ENCODE data around the gene ANKLE2. TPM values are rescaled to one million over a fixed set of nuclear protein-coding genes. Genes with fewer than 3 reads are reported as not detected.

ANKLE2 gene
- polyA plus RNA-seq, 1 donor (not counting 4 experiments of a cell fraction or from before 2014, with no cell fraction given), result 109 TPM

DNA sequence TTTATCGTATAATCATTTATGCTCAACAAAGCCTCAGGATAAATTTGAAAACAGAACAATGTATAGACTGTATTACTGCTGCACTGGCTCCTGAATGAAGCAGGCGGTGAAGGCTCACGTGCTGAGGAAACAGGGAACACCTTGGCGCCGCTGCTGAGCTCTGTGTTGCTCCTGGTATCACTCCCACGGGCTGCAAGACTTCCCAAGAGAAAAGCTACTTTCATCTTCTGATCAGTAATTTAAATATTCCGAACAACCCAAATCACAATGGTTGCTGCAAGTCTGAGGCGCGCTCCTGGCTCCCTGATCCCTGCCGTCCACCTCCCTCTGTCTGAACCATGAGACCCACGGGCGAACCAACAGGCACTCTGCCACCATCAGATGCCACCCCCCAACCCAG lies 35.2 kb downstream of the ANKLE2 start:
- H4K20me1 ChIP-seq (ENCODE audit: control insufficient read depth, extremely low read depth, insufficient read depth, low read length), result peaks cover 15% of the 10 kb centered on the region
- no peak for FAIRE-seq
- H3K9me1 ChIP-seq (ENCODE audit: control insufficient read depth, extremely low read depth, insufficient read depth, low read length), result no peaks in the 10 kb centered on the region
- no peak overlapping the region for H3K4me3 ChIP-seq (ENCODE audit: control insufficient read depth in 2 of 3, extremely low read depth in 1 of 3, insufficient read depth in 2 of 3, low read depth in 1 of 3, low read length in 3 of 3)
- no peak overlapping the region for H3K4me2 ChIP-seq (ENCODE audit: control insufficient read depth, extremely low read depth, insufficient read depth, low read depth, low read length)
- H3K27me3 ChIP-seq (ENCODE audit: control insufficient read depth, extremely low read depth, insufficient read depth, low read length), result no peaks in the 10 kb centered on the region
- H3K27ac ChIP-seq (ENCODE audit: control insufficient read depth, insufficient read depth, low read length), result no peak overlapping the region
- TF ChIP-seq, protein P1, sequence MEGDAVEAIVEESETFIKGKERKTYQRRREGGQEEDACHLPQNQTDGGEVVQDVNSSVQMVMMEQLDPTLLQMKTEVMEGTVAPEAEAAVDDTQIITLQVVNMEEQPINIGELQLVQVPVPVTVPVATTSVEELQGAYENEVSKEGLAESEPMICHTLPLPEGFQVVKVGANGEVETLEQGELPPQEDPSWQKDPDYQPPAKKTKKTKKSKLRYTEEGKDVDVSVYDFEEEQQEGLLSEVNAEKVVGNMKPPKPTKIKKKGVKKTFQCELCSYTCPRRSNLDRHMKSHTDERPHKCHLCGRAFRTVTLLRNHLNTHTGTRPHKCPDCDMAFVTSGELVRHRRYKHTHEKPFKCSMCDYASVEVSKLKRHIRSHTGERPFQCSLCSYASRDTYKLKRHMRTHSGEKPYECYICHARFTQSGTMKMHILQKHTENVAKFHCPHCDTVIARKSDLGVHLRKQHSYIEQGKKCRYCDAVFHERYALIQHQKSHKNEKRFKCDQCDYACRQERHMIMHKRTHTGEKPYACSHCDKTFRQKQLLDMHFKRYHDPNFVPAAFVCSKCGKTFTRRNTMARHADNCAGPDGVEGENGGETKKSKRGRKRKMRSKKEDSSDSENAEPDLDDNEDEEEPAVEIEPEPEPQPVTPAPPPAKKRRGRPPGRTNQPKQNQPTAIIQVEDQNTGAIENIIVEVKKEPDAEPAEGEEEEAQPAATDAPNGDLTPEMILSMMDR (optimal IDR thresholded peaks at IDR 0.05 in 1 of 3, IDR thresholded peaks at IDR 0.05 in 1 of 3, conservative IDR thresholded peaks at IDR 0.05 in 1 of 3; ENCODE audit: extremely low read depth in 1 of 3, insufficient read depth in 2 of 3, low read length in 3 of 3), result no peak
- no peak for TF ChIP-seq EZH2 (IDR thresholded peaks at IDR 0.05; ENCODE audit: low read length)
- no peaks in the 10 kb centered on the region for H3K4me1 ChIP-seq (ENCODE audit: control insufficient read depth, extremely low read depth, insufficient read depth, low read length)
- H3K9ac ChIP-seq (ENCODE audit: control insufficient read depth, extremely low read depth, insufficient read depth, low read length), result no peak overlapping the region
- H3K36me3 ChIP-seq (ENCODE audit: control insufficient read depth in 2 of 2, extremely low read depth in 1 of 2, insufficient read depth in 2 of 2, low read length in 2 of 2), result peaks cover 47 to 59% of the 10 kb centered on the region in 2 experiments
- H3K9me3 ChIP-seq (ENCODE audit: control insufficient read depth, low read depth, low read length), result no peaks in the 10 kb centered on the region
- dilution Hi-C loops (cut with MboI; ENCODE audit: extremely low pct_ligation_motif_present, low sequenced_read_pairs), result no loop called here
- no peak overlapping the region for H2AFZ ChIP-seq (ENCODE audit: control insufficient read depth, low read length)
- DNase-seq (ENCODE audit: low read depth, low spot score), result no peak
- peaks cover 37% of the 10 kb centered on the region for H3K79me2 ChIP-seq (ENCODE audit: control insufficient read depth, insufficient read depth, low read length)

- DNase-seq (ENCODE audit: low read depth, low spot score) (no peak), FAIRE-seq (no peak)
- dilution Hi-C loops (cut with MboI; ENCODE audit: extremely low pct_ligation_motif_present, low sequenced_read_pairs), result no loop called here
- H3K4me3 ChIP-seq (ENCODE audit: control insufficient read depth in 2 of 3, extremely low read depth in 1 of 3, insufficient read depth in 2 of 3, low read depth in 1 of 3, low read length in 3 of 3), result no peak overlapping the region
- no peaks in the 10 kb centered on the region for H3K9me3 ChIP-seq (ENCODE audit: control insufficient read depth, low read depth, low read length)
- peaks cover 37% of the 10 kb centered on the region for H3K79me2 ChIP-seq (ENCODE audit: control insufficient read depth, insufficient read depth, low read length)
- H3K4me2 ChIP-seq (ENCODE audit: control insufficient read depth, extremely low read depth, insufficient read depth, low read depth, low read length), result no peak overlapping the region
- peaks cover 51 to 55% of the 10 kb centered on the region in 2 experiments for H3K36me3 ChIP-seq (ENCODE audit: control insufficient read depth in 2 of 2, extremely low read depth in 1 of 2, insufficient read depth in 2 of 2, low read length in 2 of 2)
- H3K27ac ChIP-seq (ENCODE audit: control insufficient read depth, insufficient read depth, low read length), result no peak overlapping the region
- TF ChIP-seq, protein P1 (optimal IDR thresholded peaks at IDR 0.05 in 1 of 3, IDR thresholded peaks at IDR 0.05 in 1 of 3, conservative IDR thresholded peaks at IDR 0.05 in 1 of 3; ENCODE audit: extremely low read depth in 1 of 3, insufficient read depth in 2 of 3, low read length in 3 of 3), result no peak
- no peak for TF ChIP-seq EZH2 (IDR thresholded peaks at IDR 0.05; ENCODE audit: low read length)
- H3K9me1 ChIP-seq (ENCODE audit: control insufficient read depth, extremely low read depth, insufficient read depth, low read length), result no peaks in the 10 kb centered on the region
- H3K9ac ChIP-seq (ENCODE audit: control insufficient read depth, extremely low read depth, insufficient read depth, low read length), result no peak overlapping the region
- H4K20me1 ChIP-seq (ENCODE audit: control insufficient read depth, extremely low read depth, insufficient read depth, low read length), result peaks cover 13% of the 10 kb centered on the region
- H2AFZ ChIP-seq (ENCODE audit: control insufficient read depth, low read length), result no peak overlapping the region
- H3K4me1 ChIP-seq (ENCODE audit: control insufficient read depth, extremely low read depth, insufficient read depth, low read length), result no peaks in the 10 kb centered on the region
- no peaks in the 10 kb centered on the region for H3K27me3 ChIP-seq (ENCODE audit: control insufficient read depth, extremely low read depth, insufficient read depth, low read length)
Observed at GRCh38 chr12:132724506-132725241, 37.0 kb downstream of the ANKLE2 start.

Data from keratinocyte (primary cell).